Neural cell (in vitro differentiated cells): Measurements from ENCODE around the gene DTL.

Source experiments
- POLR2AphosphoS5 ChIP-seq: IDR thresholded peaks from 2 replicates; pipeline ENCODE4 v1.6.1; 2012
- TAF1 ChIP-seq: IDR thresholded peaks from 2 replicates; pipeline ENCODE4 v1.6.1; 2012; ENCODE audit warnings: low read depth
- TF ChIP-seq, protein P1 (sequence below): fragments of 450-650 bp; IDR thresholded peaks from 2 replicates; pipeline ENCODE4 v1.5.1; 2014; ENCODE audit warnings: antibody characterized with exemption, mild to moderate bottlenecking, moderate library complexity; ENCODE audit not compliant: poor library complexity, severe bottlenecking

DNA sequence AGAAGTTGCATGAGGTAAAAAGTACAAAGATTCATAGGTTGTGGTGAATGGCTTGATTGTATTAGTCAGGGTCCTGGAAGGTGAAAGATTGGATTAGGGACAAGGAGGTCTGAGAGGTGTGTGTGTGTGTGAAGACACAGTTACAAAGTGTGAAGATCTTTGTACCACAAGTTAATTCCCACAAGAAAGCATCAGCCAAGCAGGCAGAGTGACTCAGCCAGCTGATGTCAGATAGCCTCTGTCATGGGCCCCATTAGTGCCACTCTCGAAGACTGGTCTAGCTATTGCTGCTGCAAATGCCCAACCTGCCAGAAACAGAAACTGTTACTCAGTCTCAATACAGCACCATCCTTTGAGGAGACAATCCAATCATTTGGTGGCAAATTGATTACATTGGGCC, 96.5 kb downstream of the DTL start:
- no peak for TF ChIP-seq POLR2AphosphoS5
- TF ChIP-seq, protein P1, sequence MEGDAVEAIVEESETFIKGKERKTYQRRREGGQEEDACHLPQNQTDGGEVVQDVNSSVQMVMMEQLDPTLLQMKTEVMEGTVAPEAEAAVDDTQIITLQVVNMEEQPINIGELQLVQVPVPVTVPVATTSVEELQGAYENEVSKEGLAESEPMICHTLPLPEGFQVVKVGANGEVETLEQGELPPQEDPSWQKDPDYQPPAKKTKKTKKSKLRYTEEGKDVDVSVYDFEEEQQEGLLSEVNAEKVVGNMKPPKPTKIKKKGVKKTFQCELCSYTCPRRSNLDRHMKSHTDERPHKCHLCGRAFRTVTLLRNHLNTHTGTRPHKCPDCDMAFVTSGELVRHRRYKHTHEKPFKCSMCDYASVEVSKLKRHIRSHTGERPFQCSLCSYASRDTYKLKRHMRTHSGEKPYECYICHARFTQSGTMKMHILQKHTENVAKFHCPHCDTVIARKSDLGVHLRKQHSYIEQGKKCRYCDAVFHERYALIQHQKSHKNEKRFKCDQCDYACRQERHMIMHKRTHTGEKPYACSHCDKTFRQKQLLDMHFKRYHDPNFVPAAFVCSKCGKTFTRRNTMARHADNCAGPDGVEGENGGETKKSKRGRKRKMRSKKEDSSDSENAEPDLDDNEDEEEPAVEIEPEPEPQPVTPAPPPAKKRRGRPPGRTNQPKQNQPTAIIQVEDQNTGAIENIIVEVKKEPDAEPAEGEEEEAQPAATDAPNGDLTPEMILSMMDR = no peak
- TF ChIP-seq TAF1 = no peak
